PFSK-1 (cell line): ENCODE results near the gene NOP16.

Source experiments
- FOXP2 ChIP-seq: optimal IDR thresholded peaks from 2 replicates; pipeline ENCODE3; 2011; ENCODE audit warnings: borderline replicate concordance, control low read depth, inconsistent platforms; ENCODE audit not compliant: insufficient read depth; ENCODE audit errors: extremely low read length, extremely low read depth
- POLR2AphosphoS5 ChIP-seq: IDR thresholded peaks from 2 replicates; pipeline ENCODE4 v1.6.1; 2012; ENCODE audit warnings: low read depth, mild to moderate bottlenecking, control low read depth, low read length, moderate library complexity
- REST ChIP-seq, 2 experiments: IDR thresholded peaks; 2 replicates each; pipeline versions ENCODE4 v1.6.1 to v1.8.0; 2011 to 2012; ENCODE audit warnings: low read depth in 2 of 2, low read length in 2 of 2, control low read depth in 1 of 2, inconsistent platforms in 1 of 2, mild to moderate bottlenecking in 1 of 2, moderate library complexity in 1 of 2; ENCODE audit not compliant: insufficient read depth in 1 of 2
- SIN3A ChIP-seq: IDR thresholded peaks from 2 replicates; pipeline ENCODE4 v1.6.1; 2012; ENCODE audit warnings: mild to moderate bottlenecking, low read length, moderate library complexity, borderline replicate concordance; ENCODE audit not compliant: insufficient read depth
- TAF1 ChIP-seq: IDR thresholded peaks from 2 replicates; pipeline ENCODE4 v1.6.1; 2012; ENCODE audit warnings: low read length, control low read depth, borderline replicate concordance; ENCODE audit not compliant: insufficient read depth

The NOP16 gene

GRCh38 chr5:176355400-176356178 lies 32.8 kb downstream of the NOP16 start:
- TF ChIP-seq REST (IDR thresholded peaks at IDR 0.05; ENCODE audit: insufficient read depth in 1 of 2, low read depth in 2 of 2, low read length in 2 of 2) (no peak), POLR2AphosphoS5 (no peak), FOXP2 (no peak), TAF1 (no peak), SIN3A (no peak)

GRCh38 chr5:176353533-176353932 lies 34.9 kb downstream of the NOP16 start:
- TF ChIP-seq TAF1, result no peak
- TF ChIP-seq SIN3A, result no peak
- no peak for TF ChIP-seq REST (IDR thresholded peaks at IDR 0.05; ENCODE audit: insufficient read depth in 1 of 2, low read depth in 2 of 2, low read length in 2 of 2)

GRCh38 chr5:176352116-176352878 lies 36.1 kb downstream of the NOP16 start:
- no peak for TF ChIP-seq TAF1
- TF ChIP-seq POLR2AphosphoS5, result no peak
- TF ChIP-seq SIN3A, result no peak
- TF ChIP-seq REST (IDR thresholded peaks at IDR 0.05; ENCODE audit: insufficient read depth in 1 of 2, low read depth in 2 of 2, low read length in 2 of 2), result no peak
- no peak for TF ChIP-seq FOXP2

GRCh38 chr5:176350416-176350815 lies 38.0 kb downstream of the NOP16 start:
- TF ChIP-seq TAF1 (no peak), SIN3A (no peak), FOXP2 (no peak), POLR2AphosphoS5 (no peak), REST (IDR thresholded peaks at IDR 0.05; ENCODE audit: insufficient read depth in 1 of 2, low read depth in 2 of 2, low read length in 2 of 2) (no peak)
